Dedifferentiated amniotic fluid mesenchymal stem cell (primary cell): Measurements from ENCODE around the gene C2orf92.

Source experiments
- DNase-seq: peaks from one replicate; pipeline ENCODE4 v3.0.0-alpha.2; 2016; ENCODE audit errors: extremely low spot score

The C2orf92 gene

DNA sequence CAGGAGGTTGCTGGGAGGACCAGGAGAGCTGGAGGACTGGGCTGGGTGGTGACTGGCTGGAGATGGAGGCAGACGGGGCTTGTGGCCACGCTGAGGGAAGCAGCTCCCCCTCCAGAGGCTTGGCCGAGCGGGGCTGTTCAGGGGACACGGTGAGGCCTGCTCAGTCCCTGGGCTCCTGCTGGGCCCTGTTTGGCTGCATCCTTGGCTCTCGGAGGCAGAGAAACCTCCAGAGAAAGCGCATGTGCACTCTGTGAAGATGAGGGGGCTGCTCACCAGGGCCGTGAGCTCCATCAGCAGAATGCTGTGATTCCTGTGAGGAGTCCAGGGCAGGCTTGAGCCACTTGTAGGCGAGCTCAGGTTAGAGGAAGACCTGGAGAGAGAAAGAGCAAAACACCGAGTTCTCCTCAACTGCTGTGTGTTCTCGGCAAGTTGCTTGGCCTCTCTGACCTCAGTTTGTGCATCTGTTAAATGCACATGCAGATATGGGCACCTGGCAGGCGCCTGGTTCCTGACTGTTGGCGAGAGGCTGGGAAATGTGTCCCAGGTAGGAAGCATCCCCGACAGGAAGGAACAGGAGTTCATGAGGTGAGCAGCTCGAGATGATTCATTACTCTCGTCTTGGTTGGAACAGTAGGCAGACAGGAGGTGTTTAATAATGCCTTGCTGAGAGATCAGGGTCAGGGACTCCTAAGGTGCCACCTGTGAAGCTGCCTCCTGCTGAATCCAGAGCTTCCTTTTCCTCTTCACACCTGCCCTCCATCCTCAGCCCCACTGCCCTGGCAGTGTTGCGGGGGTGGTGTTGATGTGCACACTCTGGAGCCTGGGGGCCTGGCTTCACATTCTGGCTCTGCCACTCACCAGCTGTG is 44.8 kb downstream of the C2orf92 start:
- no peak for DNase-seq

DNA sequence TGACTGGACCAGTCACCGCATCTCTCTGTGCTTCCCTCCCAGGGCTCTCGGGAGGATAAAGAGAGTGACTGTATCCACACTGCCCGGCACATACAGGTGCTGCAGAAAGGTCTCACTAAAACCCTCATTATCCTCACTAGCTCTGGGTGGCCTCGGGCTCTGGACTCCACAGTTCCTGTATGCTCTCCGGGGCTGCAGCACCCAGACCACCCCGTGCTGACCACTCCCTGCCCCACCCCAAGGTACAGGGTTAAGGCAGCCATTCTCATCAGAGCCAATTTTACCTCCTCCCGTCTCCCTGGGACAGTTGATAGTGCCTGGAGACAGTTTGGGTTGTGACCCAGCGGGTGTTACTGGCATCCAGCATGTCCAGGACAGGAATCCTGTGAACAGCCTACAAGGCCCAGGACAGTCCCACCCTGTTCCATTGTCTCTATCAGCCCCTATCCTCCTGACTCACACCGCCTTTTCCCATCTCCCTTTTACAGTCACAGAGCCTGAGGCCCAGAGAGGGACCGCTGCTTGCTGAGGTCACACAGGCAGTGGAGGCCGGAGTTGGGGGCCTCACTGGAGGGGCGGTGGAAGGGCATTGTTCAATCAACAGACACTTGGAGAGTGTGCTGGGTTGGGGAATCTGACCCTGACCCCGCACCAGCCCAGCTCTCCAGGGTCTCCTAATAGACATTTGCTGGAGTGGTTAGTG is 45.6 kb downstream of the C2orf92 start:
- no peak for DNase-seq

DNA sequence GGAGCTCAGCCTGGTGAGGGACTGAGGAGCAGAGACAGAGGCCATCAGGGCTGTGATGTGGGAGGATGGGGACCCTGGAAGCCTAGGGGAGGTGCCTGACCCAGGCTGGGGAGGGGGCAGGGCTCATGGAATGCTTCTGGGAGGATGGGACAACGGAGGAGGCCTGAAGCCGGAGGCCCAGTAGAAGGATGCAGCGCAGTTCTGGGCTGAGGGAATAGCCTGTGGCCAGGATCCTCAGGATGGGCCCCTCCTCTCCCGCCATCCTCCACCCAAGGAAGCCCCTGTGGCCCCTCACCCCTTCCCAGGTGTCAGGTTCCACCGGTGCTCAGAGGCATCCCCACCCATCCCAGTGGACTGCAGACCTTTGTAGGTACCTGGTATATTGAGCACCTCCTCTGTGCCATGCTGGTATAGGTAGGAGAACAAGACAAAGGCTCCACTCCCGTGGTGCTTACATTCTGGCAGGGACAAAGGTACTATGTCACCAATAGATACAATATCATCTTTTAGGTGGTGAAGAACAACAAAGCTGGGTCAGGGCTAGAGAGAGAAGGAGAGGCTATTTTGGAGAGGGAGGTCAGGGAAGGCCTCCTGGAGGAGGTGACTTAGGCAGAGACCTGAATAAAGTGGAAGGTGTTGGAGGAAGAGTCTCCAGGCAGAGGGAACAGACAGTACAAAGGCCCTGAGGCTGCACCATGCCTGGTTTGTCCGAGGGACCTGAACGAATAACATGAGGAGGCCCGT is 46.6 kb downstream of the C2orf92 start:
- no peak for DNase-seq

DNA sequence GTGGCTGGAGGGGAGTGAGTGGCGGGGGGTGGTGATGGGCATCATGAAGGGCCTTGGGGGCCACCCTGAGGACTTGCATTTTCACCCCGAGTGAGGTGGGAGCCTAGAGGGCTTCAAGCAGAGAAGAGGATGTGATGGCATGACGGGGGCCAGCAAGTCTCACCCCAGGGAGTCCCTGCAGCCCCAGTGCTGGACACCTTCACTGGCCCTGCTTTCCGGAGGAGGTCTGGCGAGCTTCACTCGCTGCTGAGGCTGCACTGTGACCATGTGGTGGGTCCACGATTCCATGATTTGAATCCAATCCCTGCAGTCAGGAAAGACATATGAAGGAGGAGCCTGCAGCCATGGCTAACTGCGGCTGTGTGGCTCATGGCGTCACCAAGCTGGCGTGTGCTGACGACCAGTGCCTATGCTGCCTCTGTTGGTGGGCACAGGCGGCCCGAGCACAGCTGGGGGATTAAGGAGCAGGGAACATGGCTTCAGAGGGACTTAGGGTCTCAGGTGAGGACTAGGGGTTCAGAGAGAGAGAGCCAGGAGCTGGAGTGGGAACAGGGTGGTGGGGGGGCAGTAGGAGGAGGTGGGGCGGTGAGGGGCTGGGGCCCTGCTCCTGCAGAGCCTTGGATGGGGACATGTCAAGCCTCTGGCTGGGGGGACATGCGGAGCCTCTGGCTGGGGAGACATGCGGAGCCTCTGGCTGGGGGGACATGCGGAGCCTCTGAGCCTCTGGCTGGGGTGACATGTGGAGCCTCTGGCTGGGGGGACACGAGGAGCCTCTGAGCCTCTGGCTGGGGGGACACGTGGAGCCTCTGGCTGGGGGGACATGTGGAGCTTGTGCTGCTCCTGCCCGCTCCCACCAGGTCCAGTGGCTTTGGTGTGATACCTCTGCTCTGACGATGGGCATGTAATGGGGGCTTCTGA is 47.4 kb downstream of the C2orf92 start:
- no peak for DNase-seq

DNA sequence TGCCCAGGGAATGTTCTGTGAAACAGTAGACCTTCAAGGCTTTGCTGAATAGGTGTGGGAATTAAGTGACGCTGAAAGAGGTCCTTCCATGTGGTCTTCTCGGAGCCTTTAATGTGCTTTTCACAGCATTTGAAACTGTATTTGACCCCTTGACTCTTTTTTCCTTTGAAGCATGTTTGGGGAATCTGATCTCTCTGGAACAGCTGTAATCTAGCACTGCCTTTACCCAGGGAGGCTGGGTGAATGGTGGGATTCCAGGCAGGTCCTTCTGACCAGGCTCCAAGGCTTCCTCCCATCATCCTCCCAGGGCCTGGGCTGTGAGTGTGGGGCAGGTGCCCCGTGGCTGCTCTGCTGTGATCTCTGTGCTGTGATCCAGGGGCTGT is 48.1 kb downstream of the C2orf92 start:
- no peak for DNase-seq

DNA sequence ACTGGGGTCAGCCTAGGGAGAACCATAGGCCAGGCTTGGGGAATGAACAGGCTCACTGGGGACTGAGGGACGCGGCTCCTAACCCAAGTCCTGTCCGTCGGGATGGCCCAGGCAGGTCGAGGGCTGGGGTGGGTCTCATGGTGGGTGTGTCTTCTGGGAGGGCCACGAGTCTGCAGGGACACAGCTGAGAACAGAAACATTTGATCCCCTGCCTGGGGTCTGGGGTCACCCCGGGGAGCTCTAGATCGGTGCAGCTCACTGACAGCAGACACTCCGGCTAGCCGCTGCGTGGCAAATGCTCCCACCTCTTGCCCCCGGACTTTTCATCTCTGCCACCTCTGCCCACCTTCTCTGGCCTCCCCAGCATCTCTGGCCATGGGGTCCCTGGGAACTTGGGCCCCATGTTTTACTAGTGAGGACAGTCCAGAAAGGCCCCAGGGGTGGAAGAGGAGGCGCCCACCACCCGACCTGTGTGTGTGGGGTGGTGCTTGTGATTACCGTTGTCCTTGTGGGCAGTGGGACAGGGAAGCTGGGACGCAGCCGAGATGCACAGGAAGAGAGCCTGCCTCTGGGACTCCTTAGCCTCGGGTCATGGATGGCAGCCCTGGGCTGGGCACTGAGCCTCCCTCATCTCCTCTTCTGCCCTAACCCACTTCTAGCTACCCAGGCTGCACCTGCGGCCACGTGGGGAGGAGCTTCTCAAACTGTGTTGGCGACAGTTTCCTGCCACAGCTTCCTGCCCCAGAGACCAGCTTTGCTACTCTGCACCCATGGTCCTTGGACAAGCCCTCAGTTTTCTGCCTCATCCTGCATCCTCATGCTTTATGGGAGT is 48.8 kb downstream of the C2orf92 start:
- DNase-seq, result no peak

DNA sequence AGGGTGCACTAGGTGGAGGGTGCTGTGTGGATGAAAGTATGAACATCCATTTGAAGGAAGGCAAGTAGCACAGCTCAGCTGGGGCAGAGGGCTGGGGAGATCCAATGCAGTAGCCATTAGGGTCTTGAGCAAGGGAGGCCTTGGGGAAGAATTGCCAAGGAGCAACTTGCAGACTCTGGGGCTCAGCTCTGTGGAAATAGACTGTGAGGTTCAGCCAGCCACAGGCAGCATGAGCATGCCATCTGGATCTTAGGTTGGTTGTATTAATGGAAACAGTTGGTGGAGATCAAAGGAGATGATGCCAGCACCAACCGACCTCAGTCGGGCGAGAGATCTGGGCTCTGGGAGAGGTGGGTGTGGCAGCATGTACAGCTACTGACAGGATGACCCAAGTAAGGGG is 49.4 kb downstream of the C2orf92 start:
- DNase-seq, result no peak

DNA sequence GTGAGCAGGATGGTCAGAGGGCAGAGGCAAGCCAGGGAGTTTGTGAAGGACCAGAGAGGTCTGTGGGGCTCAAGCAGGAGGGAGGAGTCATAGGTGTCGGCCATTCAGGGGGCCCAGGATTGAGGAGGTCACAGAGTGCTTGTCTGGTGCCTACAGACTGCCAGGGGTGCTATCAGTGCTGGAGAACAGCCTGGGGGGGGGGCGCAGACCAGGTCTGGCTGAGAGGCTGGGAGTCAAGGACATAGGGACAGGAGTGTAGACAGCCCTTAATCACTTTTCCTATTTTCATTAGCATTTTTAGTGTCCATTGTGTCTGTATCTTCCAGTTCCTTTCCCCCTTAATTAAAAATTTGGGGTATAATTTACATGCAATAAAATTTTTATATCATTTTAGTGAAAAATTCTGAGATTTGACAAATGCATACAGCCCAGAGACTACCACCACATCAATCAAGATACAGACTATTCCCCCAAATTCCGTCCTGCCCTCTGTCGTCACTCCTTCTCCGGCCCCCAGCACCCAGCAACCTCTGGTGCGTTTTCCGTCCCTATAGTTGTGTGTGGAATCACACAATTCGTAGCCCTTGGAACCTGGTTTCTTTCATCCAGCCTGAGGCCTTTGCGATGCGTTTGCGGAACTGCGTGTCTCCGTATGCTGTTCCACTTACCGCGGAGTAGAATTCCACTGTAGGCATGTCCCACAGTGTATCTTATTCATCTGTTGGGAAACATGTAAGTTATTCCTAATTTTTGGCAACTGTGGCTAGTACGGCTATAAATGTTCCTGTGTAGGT is 50.0 kb downstream of the C2orf92 start:
- no peak for DNase-seq

DNA sequence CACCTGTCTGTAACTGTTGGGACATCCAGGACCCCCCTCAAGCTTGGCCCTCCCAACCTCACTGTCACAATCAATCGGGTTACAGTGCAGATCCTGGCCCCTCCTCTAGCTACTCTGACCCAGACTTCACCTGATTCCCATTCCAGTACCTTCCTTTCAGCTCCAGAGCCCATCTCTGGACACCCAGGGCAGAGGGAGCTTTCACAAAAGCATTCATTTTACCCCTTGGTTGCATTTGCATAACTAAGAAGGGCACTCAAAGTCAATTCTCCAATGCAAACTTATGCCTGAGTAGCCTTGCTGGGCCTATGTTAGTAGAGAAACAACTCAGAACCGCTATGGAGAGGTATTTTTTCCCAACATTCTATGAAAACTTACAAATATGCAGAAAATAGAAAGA is 51.2 kb downstream of the C2orf92 start:
- no peak for DNase-seq

DNA sequence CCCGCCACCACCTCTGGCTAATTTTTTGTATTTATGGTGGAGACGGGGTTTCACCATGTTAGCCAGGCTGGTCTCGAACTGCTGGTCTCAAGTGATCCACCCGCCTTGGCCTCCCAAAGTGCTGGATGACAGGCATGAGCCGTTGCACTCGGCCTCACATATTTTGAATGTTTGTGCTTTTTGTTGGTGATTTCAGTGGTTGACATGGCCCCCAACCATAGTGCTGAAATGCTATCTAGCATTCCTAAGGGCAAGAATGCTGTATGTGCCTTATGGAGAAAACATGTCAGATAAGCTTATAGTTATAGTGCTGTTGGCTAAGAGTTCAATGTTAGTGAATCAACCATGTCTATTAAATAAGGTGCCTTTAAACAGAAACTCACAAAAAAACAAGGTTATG is 52.7 kb downstream of the C2orf92 start:
- DNase-seq, result no peak

DNA sequence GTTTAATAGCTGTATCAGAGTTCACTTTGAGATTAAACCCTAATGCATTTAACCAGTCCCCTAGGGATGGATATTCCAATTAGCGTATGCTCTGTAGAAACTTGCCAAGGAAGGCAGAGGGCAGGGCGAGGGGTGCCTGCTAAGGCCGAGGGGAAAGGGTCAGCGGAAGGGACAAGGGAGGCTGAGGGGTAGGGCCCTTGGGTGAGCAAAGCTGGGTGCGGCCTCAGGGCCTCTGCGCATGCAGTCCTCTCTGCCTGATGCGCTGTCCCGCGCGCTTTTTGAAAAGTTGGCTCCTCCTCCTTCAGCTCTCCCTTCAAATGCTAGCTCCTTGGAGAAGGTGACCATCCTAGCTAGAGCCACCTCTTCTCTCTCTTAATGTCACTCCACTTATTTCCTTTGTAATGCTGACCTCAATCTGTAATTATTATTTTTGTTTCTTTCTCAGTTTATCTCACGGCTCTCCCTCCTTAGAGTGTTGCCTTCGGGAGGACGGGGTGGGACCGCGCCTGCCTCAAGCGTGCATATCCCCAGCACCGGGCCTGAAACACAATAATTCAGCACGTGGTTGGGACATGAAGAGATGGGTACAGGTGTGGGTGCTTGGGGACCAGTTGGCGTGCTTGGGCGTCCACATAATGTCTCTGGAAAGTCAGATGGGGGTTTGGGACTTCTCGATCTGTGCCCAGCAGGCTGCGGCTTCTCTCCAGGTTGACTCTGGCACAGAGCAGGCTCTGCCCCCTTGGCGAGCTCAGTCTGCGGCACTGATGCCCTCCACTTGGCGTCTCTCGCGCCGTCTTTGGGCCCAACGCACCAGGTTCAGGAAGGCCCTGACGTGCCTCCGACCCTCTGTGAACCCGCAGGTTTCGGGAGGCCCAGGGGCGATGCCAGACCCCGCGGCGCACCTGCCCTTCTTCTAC is 53.9 kb downstream of the C2orf92 start:
- DNase-seq, result no peak

DNA sequence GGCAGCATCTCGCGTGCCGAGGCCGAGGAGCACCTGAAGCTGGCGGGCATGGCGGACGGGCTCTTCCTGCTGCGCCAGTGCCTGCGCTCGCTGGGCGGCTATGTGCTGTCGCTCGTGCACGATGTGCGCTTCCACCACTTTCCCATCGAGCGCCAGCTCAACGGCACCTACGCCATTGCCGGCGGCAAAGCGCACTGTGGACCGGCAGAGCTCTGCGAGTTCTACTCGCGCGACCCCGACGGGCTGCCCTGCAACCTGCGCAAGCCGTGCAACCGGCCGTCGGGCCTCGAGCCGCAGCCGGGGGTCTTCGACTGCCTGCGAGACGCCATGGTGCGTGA is 54.5 kb downstream of the C2orf92 start:
- no peak for DNase-seq

DNA sequence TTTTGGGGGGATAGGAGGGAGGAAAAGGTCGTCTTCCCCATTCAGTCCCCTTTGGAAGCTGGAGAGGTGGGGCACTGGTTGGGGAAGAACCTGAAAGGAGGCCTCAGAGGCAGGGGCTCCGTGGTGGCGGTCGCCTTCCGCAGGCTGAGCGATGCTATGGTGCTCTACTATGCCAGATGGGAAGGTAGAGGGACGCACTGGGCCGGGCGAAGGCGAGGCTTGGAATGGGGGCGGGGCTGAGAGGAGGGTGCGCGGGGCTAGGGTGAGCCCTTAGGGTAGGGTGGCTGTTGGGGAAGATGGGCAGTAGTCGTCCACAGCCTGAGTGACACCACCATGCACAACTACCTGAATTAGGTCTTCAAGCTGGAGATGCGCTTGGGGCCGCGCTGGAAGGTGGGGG is 55.0 kb downstream of the C2orf92 start:
- no peak for DNase-seq

DNA sequence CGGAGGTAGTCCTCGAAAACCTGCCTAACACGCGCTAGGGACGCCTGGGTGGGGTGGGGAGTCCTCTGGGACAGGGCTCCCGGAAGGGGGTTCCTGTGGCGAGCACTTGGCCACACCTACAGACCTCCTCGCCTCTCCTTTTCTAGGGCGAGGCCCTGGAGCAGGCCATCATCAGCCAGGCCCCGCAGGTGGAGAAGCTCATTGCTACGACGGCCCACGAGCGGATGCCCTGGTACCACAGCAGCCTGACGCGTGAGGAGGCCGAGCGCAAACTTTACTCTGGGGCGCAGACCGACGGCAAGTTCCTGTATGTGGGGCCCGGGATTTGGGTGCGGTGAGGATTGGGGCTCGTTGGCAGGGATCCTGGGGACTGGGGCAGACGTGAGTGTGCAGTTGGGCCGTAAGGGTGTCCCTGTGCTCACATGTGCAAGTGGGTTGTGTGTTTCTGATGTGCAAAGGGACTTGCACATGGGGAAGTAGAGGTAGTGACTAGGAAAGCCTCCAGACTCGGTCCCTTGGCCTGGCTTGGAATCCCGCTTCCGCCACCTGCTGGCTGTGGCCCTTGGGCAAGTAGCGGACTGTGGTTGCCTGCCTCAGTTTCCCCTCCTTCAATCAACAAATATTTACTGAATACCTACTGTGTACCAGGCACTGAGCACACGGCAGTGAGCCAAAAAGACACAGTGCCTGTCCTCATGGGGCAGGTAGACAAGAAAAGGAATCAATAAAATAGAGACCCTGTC is 55.6 kb downstream of the C2orf92 start:
- DNase-seq, result no peak

DNA sequence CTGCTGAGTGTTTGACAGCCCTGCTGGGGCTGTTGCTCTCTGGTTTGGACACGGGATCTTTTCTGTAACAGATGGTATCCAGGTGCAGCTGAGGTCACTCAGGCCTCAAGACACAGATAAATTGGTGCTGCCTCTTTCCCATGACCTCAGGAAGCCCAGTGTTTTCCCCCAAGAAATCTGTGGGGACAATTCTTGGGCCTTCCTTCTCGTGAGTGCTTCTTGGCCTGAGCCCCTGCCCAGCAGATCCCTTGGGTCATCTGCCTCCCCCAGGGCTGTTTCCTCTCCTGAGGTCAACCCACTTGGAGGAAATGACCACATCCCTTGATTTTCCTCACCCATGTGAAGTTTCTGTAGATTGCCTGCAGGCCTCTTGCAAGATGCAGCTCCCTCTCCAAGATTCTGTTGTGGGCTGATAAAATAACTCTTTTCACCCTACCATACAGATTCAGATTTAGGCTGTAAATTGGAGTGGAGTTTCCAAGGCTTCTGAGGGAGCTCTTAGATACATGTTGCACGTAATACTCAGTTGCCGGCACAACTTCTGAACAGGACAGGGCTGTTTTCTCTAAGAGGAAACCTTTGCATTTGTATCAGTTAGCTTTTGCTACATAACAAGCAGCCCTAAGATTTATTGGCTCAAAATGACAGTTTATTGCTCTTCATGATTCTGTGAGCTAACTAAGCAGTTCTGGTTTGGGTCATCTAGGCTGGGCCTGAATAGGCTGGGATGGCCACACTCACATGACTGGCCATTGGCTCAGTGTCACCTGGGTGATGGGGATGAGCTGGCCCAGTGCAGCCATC is 57.0 kb downstream of the C2orf92 start:
- DNase-seq, result no peak

DNA sequence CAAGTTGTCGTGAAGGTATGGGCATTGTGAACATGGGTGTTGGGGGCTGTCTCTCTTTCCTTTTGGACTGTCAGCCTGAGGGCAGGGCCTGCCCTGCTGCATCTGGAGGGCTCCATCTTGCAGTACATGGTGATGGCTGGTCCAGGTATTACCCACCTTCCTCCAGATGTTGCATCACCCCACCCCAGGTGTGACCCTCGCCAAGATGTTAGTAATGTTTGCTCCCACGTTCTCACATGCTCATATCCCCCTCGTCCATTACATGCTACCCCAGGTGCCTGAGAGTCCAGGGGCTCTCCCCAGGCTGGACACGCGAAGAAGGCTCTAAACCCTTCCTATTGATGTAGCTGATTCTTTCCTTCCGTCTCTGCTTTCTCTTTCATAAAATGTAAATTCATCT is 57.8 kb downstream of the C2orf92 start:
- no peak for DNase-seq

DNA sequence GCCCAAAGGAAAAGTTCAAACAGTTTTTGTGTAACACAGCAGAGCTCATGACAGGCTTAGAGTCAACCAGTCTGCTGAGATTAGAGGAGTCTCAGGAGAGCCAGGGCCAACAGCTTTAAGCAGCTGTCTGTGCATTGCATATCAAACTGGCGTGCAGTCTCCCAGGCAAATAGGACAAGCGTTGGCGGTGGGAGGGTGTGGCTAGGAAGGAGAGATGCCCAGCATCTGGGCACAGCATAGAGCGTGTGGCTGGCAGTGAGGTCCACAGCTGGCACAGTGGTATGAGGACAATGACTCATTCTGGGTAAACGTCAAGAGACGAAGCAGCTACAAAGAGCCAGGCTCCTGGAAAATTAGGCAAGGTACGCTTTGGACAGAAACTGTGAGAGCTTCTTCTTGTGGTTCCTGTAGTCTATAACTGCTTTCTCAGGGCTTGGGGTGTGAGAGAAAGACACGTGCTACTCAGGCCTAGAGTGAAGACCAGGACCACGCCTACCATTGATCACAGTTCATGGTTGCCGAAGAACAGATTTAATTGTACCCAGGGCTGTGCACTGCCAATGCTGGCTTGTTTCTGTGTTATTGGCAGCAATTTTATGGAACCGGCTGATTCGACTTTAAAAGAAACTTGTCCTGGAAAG is 58.7 kb downstream of the C2orf92 start:
- no peak for DNase-seq
